GM12891 (cell line): ENCODE results near the gene NPAS2.

ENCODE experiments used
- PAX5 ChIP-seq: IDR thresholded peaks from 2 replicates; pipeline ENCODE4 v1.6.1; 2011; ENCODE audit warnings: low read length, moderate library complexity, mild to moderate bottlenecking; ENCODE audit not compliant: insufficient read depth, severe bottlenecking
- POLR2A ChIP-seq: IDR thresholded peaks from 2 replicates; pipeline ENCODE4 v1.6.1; 2011; ENCODE audit warnings: low read depth, low read length, control low read depth
- POLR2AphosphoS5 ChIP-seq: IDR thresholded peaks from 2 replicates; pipeline ENCODE4 v1.6.1; 2011; ENCODE audit warnings: low read depth, low read length, control low read depth
- POU2F2 ChIP-seq: IDR thresholded peaks from 2 replicates; pipeline ENCODE4 v1.6.1; 2011; ENCODE audit warnings: low read depth, mild to moderate bottlenecking, control low read depth, low read length, moderate library complexity
- SPI1 ChIP-seq: IDR thresholded peaks from 2 replicates; pipeline ENCODE4 v1.6.1; 2011; ENCODE audit warnings: low read depth, low read length, control low read depth
- TAF1 ChIP-seq: IDR thresholded peaks from 2 replicates; pipeline ENCODE4 v1.6.1; 2011; ENCODE audit warnings: low read depth, low read length, control low read depth

DNA sequence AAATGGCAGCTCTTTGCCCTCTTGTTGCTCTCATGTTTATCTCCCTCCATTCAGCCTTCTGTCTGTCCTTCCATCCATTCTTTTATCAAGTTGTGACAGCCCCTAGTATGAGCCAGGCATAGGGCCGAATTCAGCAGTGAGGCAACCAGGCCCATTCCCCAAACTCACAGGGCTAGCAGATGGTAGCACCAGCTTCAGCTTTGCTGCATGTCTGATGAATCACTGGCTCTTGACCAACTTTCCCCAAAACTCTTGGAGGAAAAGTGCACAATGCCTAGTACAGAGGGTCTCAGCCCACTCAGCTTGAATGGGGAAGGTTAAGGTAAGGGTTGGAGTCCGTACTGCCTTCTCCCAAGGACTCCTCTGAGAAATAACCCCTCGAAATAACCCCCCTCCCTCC lies 35.7 kb downstream of the NPAS2 start:
- TF ChIP-seq POLR2A = no peak
- TF ChIP-seq TAF1 = no peak
- TF ChIP-seq SPI1 = no peak
- no peak for TF ChIP-seq POLR2AphosphoS5
- TF ChIP-seq POU2F2 = no peak
- no peak for TF ChIP-seq PAX5
